Esophagus muscularis mucosa (tissue), 4 donors: Measurements from ENCODE around the gene STOM. TPM values are rescaled to one million over a fixed set of nuclear protein-coding genes. Genes with fewer than 3 reads are reported as not detected.
"Not testable (repeated sequence)": the region's sequence is repeated elsewhere in the genome, so short reads cannot be mapped to it uniquely, and the experiment has no call there.

Experiments
- DNase-seq: peaks from one replicate; pipeline ENCODE4 v3.0.0-alpha.2; 2017; ENCODE audit errors: extremely low spot score
- H3K27ac ChIP-seq, 4 donors: fragments of 200-600 bp; sonication (generic); replicated peaks in 1 of 4; 1 replicate in 3 of 4; 2 replicates in 1 of 4; pipeline ENCODE4 v1.5.1; 2016 to 2019; ENCODE audit warnings: mild to moderate bottlenecking in 1 of 4
- H3K27me3 ChIP-seq, 4 donors: fragments of 200-600 bp; sonication (generic); one replicate each; pipeline versions ENCODE4 v1.5.1 to v1.6.0; 2016 to 2019
- H3K36me3 ChIP-seq, 4 donors: fragments of 200-600 bp; sonication (generic); one replicate each; pipeline ENCODE4 v1.5.1; 2016 to 2019
- H3K4me1 ChIP-seq, 4 donors: fragments of 200-600 bp; sonication (generic); one replicate each; pipeline ENCODE4 v1.5.1; 2016 to 2019
- H3K4me3 ChIP-seq, 4 donors: fragments of 200-600 bp; sonication (generic); 1 replicate in 2 of 4; 2 replicates in 2 of 4; pipeline ENCODE4 v1.5.1; 2016 to 2019; ENCODE audit warnings: mild to moderate bottlenecking in 4 of 4, moderate library complexity in 1 of 4
- H3K9me3 ChIP-seq, 4 donors: fragments of 200-600 bp; sonication (generic); 1 replicate in 3 of 4; 2 replicates in 1 of 4; pipeline ENCODE4 v1.5.1; 2016 to 2019
- EP300 ChIP-seq: sonication (generic); formaldehyde crosslinking; IDR thresholded peaks from one replicate; pipeline ENCODE4 v1.6.1; 2017; ENCODE audit warnings: antibody characterized with exemption
- POLR2A ChIP-seq: fragments of 450-650 bp; IDR thresholded peaks from one replicate; pipeline ENCODE4 v1.6.1; 2017; ENCODE audit warnings: antibody characterized with exemption, moderate library complexity, mild to moderate bottlenecking, low read depth
- POLR2AphosphoS5 ChIP-seq, 2 donors: sonication (generic); formaldehyde crosslinking; IDR thresholded peaks; one replicate each; pipeline ENCODE4 v1.6.1; 2017; ENCODE audit warnings: antibody characterized with exemption in 2 of 2
- WGBS: methylation state at CpG from one replicate; pipeline ENCODE4 v1.1.5; 2018; 5-methylcytosine and 5-hydroxymethylcytosine counted together
- intact Hi-C: fragments of 100-400 bp; cut with DNase I; formaldehyde crosslinking; loops from one replicate; pipeline ENCODE4 v1.15.1; 2023
- total RNA-seq, 4 donors: library from RNA; depleted of rRNA; stranded (reverse); fragments of >200 nt; gene quantifications; one replicate each; pipeline versions ENCODE4 v1.1.0 to v1.2.1, GENCODE V29; 2016
- TF ChIP-seq, protein P1 (sequence below), 3 experiments: fragments of 200-600 bp in 2 of 3; fragments of 450-650 bp in 1 of 3; sonication (generic) in 2 of 3; IDR thresholded peaks; one replicate each; pipeline ENCODE4 v1.5.1; 2017 to 2019; ENCODE audit warnings: antibody characterized with exemption in 3 of 3, mild to moderate bottlenecking in 2 of 3, moderate library complexity in 1 of 3

Gene STOM
- total RNA-seq, 4 donors from 2014 or later, result 250 to 554 (median 444) TPM

DNA sequence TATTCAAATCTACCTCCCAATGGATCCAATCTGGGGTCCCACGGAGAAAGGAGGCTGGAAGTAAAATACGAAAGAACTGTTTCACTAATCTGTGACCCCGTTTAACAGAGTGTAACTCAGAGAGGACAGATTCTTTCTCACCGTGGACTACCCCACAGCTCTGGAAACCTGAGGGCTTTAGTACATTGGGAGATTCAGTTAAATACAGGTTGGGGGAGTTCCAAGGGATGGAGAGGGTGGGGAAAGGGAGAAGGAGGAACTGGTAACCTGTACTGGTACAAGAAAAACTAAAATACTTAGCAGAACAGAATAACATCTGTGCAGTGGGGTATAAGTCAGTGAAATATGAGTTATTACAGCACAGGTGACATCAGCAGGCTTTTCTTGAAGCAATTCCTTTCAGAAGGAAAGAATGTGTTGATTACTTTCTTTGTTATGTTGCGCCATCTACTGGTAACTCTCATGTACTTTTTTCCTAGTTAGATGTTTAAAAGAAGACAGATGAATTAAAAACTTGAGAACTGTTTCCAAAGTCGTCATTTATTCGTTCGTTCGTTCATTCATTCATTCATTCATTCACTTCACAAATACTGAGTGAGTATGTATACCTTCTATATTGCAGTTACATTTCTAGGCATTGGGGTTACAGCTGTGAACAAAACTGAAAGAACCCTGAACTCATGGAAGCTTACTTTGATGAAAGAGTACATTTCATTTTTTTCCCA, 30.0 kb upstream of the STOM start:
- 26% methylated on average over 9 of the region's 9 CpGs for WGBS
- TF ChIP-seq POLR2AphosphoS5 (IDR thresholded peaks at IDR 0.05), result no peak
- TF ChIP-seq, protein P1, sequence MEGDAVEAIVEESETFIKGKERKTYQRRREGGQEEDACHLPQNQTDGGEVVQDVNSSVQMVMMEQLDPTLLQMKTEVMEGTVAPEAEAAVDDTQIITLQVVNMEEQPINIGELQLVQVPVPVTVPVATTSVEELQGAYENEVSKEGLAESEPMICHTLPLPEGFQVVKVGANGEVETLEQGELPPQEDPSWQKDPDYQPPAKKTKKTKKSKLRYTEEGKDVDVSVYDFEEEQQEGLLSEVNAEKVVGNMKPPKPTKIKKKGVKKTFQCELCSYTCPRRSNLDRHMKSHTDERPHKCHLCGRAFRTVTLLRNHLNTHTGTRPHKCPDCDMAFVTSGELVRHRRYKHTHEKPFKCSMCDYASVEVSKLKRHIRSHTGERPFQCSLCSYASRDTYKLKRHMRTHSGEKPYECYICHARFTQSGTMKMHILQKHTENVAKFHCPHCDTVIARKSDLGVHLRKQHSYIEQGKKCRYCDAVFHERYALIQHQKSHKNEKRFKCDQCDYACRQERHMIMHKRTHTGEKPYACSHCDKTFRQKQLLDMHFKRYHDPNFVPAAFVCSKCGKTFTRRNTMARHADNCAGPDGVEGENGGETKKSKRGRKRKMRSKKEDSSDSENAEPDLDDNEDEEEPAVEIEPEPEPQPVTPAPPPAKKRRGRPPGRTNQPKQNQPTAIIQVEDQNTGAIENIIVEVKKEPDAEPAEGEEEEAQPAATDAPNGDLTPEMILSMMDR (IDR thresholded peaks at IDR 0.05), result peak; percentile 69 to 80 (median 79)
- no peak for TF ChIP-seq POLR2A
- no peak for TF ChIP-seq EP300
- no peaks in the 10 kb centered on the region for H3K27me3 ChIP-seq
- intact Hi-C loops, result loop anchor here (2.0 kb wide), 1 partner anchor 187 kb away; no protein-coding TSS in a partner anchor
- no peak for DNase-seq
- H3K36me3 ChIP-seq, result no peaks in the 10 kb centered on the region
- H3K27ac ChIP-seq, result no peak overlapping the region
- no peak overlapping the region for H3K4me3 ChIP-seq
- peaks cover 0 to 9% (median 2%) of the 10 kb centered on the region in 4 donors for H3K4me1 ChIP-seq
- no peaks in the 10 kb centered on the region for H3K9me3 ChIP-seq

DNA sequence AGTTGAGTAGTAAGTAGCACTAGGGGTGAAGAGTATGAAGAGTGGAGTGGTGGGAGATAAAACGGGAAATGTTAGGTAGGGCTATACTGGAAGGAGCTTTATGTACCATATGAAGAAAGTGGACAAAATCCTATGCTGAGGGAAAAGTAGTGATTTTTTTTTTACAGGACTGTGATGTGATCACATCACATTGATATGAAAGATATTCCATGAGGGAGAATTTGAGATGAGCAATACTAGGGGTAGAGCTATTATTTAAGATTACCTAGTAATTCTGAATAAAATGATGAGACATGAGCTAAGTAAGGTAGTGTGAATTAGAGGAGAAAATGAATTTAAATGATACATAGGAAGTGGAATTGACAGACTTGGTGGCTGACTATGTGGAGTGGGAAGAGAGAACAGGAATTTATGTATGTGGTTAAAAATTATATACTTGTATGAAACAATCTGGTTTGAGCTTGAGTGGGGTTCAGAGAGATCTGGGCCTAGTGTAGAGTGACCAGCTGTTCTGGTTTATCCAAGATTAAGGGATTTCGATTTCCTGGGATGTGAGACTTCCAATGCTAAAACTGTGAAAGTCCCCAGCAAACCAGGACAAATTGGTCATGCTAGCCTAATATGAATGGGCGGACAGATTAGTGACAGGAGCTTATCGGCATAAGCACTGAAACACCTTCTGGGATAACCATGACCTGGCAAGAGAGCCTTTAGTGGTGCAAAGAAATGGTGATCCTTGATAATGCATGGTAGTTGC, 29.3 kb upstream of the STOM start:
- Histone ChIP-seq H3K36me3 (no peaks in the 10 kb centered on the region), H3K4me1 (peaks cover 0 to 9% (median 2%) of the 10 kb centered on the region in 4 donors), H3K27ac (no peak overlapping the region), H3K9me3 (no peaks in the 10 kb centered on the region), H3K27me3 (no peaks in the 10 kb centered on the region), H3K4me3 (no peak overlapping the region)
- DNase-seq, result no peak
- 87% methylated on average over 4 of the region's 4 CpGs for WGBS
- no peak for TF ChIP-seq POLR2A
- intact Hi-C loops, result no loop called here

DNA sequence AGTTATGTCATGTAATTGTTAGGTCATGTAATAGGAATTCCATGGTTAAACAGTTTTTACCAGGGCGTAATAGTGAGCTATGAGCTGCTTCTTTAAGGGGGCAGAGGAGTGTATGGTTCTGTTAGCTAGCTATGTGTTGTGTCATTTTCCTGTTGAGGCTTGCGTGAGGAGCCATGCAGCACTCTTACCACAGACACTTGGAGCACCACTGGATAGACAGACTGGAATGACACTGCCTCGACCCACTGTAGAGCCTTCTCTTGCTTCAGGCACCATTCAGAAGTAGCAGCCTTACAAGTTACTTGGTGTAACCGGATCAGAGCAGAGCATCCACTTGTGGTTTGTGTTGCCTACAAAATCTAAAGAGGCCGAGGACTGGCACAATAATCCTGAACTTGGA, 28.3 kb upstream of the STOM start:
- Histone ChIP-seq H3K4me1 (peaks cover 0 to 9% (median 2%) of the 10 kb centered on the region in 4 donors), H3K9me3 (no peaks in the 10 kb centered on the region), H3K36me3 (no peaks in the 10 kb centered on the region), H3K27ac (no peak overlapping the region), H3K4me3 (no peak overlapping the region), H3K27me3 (no peaks in the 10 kb centered on the region)
- no peak for TF ChIP-seq EP300
- no peak for TF ChIP-seq POLR2A
- TF ChIP-seq POLR2AphosphoS5 (IDR thresholded peaks at IDR 0.05), result no peak
- TF ChIP-seq, protein P1 (IDR thresholded peaks at IDR 0.05), result no peak
- intact Hi-C loops, result no loop called here
- no peak for DNase-seq
- WGBS, result 64% methylated on average over 5 of the region's 5 CpGs

DNA sequence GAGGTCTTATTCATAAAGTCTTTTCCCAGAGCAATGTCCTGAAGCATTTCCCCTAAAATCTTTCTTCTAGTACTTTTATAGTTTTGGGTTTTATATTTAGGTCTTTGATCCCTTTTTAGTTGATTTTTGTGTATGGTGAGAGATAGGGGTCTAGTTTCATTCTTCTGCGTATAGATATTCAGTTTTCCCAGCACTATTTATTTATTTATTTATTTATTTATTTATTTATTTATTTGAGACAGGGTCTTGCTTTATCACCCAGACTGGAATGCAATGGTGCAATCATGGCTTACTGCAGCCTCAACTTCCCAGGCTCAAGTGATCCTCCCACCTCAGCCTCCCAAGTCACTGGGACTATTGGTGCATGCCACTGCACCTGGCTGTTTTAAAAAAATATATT, 27.2 kb upstream of the STOM start:
- H3K4me3 ChIP-seq, H3K36me3 ChIP-seq, H3K9me3 ChIP-seq, H3K4me1 ChIP-seq, H3K27me3 ChIP-seq, DNase-seq, intact Hi-C loops, H3K27ac ChIP-seq: not testable (repeated sequence)
- WGBS, result 100% methylated on average over 1 of the region's 1 CpG

DNA sequence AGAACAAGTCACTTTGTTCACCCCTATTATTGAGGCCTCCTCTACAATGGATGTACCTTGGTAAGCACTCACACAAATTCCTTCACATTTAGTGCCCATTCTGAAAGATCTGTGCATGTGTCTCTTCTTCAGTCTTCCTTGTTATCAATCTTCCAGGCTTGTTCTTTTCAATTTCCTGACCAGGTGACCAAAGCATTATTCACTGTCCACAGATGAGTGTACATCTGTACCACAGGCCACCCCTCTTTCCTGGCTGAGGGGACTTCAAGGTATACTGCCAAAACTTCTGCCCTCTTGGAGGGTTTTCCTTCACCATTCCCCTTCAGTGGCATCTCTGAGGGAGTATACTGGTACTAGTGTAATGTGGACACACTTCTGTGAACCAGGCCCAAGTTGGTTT, 25.5 kb upstream of the STOM start:
- intact Hi-C loops, result no loop called here
- no peaks in the 10 kb centered on the region for H3K27me3 ChIP-seq
- H3K4me1 ChIP-seq, result peaks cover 0 to 9% (median 2%) of the 10 kb centered on the region in 4 donors

More for the DNA sequence above, 25.5 kb upstream of the STOM start:
- H3K4me3 ChIP-seq, result no peak overlapping the region
- H3K27ac ChIP-seq, result no peak overlapping the region
- no peaks in the 10 kb centered on the region for H3K9me3 ChIP-seq
- no peaks in the 10 kb centered on the region for H3K36me3 ChIP-seq
- no peak for TF ChIP-seq POLR2AphosphoS5 (IDR thresholded peaks at IDR 0.05)
- TF ChIP-seq EP300, result no peak
- TF ChIP-seq POLR2A, result no peak
- TF ChIP-seq, protein P1 (IDR thresholded peaks at IDR 0.05), result no peak
- DNase-seq, result no peak
